Smooth muscle cell of the brain vasculature (primary cell): Measurements from ENCODE around the gene GRM7.

Source experiments
- DNase-seq: peaks from one replicate; pipeline ENCODE4 v3.0.0-alpha.2; 2012; ENCODE audit warnings: low read depth, low spot score

The GRM7 gene

DNA sequence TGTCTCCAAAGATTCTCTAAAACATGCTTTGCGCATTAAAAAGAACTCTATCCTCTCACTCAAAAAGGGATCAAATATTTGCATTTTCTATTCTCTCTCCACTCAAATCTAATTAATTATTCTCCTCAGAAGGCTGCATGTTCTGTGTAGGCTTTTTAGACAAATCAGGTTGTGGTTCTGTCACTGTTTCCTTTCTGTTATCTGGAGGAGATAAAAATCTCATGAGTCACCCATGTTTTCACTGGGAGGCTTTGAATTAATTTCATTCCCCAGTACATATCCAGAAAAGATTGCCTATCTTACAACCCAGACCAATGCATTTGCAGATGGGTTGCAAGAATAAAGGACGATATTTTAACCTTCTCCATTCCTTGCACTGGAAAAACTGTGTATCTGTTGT lies 446.5 kb downstream of the GRM7 start:
- DNase-seq: no peak

DNA sequence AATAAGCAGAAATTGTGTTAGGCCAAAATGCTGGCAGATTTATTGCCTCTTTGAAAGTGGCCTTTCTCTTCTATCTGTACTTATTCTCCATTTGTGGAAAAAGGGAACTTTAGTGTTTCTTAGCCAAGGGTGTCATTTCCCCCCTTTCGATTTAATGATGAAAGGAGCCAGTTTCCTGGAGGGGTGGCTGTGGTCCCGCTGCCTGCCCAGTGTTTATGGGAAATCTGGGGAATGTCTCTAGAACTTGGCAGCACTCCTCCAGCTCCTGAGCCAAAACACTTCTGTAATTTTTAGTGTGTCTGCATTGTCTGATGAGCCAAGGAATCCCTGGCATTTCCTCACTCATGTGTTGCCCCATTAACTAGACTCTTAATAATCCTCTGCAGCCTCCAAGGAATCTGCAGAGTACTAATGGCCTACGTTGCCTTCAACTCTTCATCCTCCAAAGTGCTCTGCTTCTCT lies 448.8 kb downstream of the GRM7 start:
- DNase-seq: no peak

DNA sequence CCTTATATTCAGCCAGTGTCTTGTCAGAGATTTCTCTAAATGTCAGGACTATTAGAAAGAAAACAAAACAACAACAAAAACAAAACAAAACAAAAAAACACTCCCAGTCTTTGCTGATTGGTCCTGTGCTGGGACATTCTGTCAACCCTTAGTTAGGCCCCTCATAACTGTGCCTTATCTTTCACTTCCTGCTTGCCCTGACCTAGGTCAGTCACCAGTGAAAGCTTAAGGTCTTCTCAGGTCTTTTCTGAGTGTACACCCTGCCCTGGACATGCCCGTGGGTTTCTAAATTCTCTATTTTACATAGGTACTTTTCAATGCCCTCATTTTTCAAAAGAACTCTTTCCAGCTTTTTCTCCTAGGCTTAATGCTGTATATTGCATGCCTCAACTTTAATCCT lies 454.1 kb downstream of the GRM7 start:
- no peak for DNase-seq

DNA sequence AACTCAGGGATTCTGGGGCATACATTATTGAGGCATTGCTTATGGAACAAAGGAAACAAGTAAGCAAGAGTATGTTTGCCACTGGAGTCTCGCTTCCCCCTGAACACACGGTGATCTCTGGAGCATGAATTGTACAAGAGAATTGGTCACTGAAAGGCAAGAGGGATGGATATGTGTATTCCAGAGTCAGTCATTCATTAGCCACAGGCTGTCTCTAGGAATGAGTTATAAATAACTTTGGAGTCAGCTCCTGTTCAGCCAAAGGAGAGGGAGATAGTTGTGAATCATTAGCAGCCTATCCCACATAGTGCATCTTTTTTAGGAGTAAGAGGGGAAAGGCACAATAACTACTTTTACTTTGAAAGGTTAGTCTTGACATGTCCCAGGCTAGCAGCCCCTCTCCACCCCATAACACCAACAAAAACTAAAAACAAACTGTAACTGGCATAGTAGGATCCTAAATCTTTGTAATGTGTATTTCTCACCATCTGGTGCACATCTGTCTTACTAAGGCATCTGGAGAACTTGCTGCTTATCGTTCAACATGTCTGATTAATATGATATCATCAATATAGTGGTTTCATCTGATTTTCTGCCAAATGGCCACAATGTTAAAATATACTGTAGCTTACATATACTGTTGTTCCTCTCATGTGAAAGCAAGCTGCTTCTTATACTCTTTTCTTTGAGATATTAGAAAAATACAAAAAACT lies 462.2 kb downstream of the GRM7 start:
- no peak for DNase-seq

DNA sequence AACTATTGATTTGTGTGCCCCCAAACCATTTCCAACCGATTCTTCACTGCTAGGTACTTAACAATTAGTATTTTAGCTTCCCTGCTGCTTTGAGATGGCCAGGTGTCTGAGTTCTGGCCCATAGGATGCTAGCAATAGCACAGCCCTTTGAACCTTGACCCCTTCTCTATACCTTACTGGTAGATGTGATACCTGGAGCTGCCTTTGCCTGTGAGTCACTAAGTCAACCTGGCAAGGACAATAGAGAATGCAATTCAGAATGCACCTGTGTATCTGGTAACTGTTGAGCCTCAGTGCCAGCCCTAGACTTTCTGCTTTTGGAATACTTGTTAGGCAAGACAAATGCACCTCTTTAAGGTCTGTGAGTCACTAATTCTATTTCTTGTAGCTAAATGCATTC lies 467.4 kb downstream of the GRM7 start:
- DNase-seq: no peak

DNA sequence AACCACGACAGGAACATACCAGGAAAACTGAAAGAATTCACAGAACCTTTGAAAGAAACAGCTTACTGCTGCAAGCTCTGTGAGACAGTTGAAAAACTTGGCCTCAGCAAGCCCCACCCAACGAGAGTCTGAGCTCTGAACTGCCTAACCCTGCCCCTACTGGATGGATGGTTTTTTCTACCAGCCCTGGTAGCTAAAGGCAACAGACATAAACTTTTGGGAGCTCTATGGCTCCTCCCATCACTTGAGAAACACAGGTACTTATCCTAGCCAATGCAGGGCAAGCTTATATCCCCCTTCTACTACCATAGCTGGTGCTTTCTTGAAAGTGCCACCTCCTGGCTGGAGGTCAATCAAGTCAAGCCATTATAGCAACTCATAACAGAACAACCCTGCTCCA lies 471.8 kb downstream of the GRM7 start:
- no peak for DNase-seq

DNA sequence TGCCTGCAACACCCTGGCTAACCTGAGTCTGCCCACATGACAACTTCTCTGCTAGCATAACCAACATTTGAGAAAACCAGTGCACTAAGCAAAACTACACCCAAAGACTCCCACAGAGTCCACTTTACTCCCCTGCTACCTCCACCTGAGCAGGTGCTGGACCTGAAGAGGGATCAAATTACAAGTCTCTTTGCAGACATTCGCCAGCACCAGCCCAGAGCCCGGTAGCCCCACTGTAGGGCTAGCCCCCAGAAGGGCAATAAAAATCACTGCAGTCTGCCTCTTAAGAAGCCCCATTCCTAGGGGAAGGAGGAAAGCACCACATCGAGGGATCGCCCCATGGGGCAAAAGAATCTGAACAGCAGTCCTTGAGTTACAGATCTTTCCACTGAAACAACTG lies 472.2 kb downstream of the GRM7 start:
- DNase-seq: no peak

DNA sequence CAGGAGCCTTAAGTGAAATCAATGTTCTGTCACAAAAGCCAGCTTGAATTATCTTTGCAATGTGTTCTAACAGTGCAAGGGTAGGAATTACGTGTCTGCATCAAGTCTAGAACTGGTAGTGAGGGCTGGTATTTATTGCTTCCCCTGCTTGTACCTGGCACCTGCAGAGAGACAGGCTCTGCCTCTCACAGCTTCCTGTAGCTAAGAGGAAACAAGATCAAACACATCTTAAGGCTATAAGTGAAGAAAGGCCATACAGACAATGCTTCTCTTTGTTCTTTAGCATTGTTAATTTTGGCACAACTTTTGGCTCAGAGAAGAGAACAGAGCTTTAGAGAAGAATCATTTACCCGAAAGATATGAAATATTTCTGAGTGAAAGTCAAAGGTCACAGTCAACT lies 479.9 kb downstream of the GRM7 start:
- no peak for DNase-seq

DNA sequence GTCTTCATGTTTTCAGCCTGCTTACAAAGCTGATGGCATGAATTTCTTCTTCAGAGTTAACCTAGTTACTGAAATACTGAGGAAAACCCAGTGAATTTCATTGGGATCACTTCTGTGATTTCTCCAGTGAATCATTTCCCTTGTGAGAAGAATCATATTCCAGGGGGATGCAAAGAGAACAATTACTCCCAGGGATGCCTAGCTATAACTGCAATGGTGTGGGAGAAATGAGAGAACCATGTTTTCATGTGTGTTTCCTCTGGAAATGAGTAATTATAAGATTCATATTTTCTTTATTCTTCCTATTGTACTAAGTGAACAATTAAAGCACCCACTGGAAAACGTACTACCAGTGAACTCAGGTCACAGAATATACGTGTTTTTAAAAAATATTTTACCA lies 485.4 kb downstream of the GRM7 start:
- DNase-seq: no peak

DNA sequence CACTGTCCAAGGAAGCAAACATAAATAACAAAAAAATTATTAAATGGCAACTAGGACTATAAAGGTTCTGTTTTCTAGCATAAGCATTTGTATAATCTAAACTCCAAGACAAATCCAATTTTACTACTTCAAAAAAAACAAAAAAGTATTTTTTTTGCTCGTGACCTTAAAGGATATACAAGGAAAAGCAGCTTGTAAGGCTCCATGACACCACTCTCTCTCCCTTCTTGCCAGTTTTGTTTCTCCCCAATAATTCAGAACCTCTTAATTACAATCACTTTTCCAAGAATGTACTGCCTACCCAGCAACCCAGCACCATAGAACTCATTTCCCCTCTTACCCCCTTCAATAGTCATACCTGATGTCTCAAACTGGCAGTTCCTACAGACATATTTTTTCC lies 496.2 kb downstream of the GRM7 start:
- no peak for DNase-seq

DNA sequence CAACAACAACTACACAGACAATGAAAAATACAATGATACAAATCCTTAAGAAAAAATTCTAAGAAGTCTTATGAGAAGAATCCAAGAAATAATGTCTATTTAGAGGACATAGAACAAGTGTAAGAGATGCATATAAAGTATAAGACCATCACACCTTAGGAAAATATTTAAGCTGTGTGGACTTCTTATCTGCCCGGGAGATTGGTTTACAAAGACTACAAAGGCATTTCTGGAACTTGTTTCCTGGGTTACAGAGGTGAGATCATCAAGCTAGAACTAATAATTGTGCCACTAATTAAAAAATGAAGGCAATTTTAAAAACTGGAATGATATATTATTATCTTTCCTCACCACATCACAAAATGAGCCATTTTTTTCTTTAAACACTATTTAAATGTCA lies 507.1 kb downstream of the GRM7 start:
- DNase-seq: no peak

DNA sequence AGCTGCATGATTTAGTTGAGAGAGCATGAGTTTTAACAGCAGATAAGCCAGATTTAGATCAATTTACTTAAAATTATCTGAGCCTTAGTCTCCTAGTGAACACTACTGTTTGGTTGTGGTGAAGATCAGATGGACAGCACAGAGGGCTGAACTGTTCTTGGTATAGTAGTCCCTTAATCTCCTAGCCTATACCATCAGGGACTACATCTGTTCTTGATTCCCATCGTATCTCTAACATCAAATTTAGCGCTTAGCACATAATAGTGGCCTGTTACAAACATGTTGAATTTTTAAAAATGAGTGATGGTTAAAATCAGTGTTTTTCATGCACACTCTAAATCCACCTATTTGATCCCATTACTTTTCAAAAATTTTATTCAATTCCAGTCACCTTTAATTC lies 507.7 kb downstream of the GRM7 start:
- DNase-seq: no peak

DNA sequence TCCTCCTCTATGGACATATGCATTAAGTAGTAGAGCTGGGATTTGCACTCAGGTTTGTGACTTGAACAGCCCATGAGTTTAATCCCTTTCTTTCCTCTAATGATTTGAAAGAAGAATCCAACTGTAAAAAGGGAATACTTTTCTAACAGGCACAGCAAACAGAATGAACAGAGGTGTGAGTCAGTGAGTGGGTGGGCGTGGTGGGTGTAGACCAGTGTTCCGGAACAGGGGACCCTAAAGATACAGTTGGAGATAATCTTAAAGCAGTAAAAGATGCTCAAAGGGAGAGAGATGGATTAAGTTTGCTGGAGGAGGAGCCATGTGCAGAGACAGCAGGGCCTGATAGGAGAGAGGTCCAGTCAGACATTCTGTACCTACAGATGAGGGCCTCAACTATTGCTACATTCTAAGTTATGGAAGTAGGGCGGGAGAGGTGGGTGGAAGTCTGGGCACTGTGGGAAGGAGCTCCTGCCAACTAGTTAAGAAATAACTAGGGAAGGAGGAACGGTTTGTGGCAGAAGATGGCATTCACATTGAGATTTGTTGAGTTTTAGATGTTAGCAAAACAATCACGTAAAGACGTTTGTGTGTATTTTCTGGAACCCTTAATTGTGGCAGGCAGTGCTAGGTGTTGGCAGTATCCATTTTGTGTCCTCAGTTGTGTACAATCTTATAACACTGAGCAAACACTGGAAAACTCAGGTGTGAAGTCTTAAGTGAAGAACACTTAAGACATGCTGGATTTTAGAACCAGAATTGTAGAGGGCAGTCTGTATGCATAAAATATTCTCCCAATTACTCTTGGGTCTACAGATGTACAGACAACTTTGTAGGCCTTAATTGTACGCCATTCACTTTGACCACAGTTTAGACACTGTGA lies 511.0 kb downstream of the GRM7 start:
- DNase-seq: no peak

DNA sequence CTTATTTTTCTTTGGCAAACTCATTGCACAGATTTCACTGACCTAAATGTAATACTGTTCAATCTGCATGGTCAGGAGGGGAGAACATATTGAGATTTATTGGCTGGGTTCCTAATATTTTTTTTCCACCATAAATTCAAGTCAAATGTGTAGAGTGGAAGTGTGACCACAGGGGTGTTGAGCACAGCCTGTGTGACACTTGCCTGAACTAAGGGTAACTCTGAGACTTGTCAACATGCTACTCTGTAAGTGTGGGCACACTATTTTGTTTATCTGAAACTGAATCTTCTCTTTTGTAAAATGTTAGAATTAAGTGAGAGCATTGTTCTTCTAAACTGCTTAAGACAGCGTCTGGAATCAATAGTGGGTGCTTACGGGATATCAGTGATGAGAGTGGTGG lies 516.2 kb downstream of the GRM7 start:
- DNase-seq: no peak

DNA sequence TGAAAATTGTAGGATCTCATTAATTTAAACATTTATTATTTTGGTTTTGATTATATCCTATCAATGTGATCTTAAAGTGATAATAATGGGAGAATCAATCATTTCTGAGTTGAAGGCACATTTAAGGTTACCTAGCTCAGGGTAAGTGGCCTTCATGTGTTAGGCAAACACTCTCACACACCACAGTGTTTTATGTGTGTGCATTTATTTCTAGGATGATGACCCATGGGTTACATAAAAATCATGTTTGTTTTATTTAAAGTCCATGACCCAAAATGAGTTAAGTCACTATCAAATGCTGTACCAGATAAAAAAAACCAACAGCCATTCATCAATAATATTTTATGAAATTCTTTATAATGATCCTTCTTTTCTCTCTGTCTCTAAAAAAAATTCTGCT lies 520.8 kb downstream of the GRM7 start:
- no peak for DNase-seq

DNA sequence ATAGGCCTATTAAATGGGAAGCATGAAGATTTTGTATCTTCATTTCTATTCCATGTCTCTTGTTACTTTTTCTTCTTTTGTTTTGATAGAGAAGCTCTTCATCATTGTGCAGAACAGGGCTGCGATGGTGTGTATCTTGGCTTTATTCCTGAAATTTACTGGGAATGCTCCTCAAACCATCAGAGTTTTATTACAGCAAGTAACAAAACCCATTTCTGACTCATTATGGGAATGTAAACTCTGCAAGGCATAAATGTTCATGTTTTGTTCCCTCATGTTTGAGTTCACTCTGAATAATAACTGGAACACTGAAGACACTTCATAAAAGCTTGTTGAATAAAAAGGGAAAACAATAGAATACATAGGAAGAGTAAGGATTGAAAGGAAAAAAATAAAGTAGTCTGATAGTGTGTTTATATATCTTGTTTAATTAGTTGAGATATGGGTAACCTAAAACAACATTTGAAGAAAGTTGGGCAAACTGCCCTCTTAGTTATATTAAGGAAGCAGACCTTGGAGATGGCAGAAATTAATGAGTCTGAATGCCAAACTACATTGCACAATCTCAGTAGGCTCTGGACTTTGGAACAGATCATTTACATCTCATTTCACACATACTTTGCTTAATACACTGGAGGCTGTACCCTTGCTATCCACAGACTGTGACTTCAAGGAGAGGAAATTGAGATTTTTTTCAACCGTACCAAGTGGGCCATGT lies 521.5 kb downstream of the GRM7 start:
- peak; percentile 39 for DNase-seq

DNA sequence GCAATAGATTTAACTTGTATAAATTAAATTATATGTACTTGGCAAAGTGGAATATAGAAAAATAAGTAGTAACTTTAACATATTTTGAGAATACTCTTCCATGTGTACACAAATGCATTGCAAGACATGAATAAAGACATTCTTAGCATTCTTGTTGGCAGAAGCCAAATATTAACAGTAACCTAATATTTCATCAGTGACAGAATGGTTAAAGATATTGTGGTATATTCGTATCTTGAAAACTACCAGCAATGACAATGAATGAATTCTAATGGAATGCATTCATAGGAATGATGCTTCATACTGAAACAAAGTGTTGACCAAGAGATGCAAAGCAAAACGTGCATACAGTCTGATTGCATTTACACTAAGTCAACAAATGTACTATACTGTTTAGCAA lies 524.7 kb downstream of the GRM7 start:
- DNase-seq: no peak

DNA sequence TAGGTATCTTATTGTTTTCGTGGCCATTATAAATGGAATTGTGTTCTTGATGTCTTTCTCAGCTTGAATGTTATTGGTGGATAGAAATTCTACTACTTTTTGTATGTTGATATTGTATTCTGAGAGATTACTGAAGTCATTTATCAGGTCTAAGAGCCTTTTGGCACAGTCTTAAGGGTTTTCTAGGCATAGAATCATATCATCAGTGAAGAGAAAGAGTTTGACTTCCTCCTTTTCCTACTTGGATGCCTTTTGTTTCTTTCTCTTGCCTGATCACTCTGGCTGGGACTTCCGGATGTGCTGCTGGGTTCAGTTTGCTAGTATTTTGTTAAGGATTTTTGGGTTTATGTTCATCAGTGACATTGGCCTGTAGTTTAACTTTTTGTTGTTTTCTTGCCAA lies 527.1 kb downstream of the GRM7 start:
- DNase-seq: no peak

DNA sequence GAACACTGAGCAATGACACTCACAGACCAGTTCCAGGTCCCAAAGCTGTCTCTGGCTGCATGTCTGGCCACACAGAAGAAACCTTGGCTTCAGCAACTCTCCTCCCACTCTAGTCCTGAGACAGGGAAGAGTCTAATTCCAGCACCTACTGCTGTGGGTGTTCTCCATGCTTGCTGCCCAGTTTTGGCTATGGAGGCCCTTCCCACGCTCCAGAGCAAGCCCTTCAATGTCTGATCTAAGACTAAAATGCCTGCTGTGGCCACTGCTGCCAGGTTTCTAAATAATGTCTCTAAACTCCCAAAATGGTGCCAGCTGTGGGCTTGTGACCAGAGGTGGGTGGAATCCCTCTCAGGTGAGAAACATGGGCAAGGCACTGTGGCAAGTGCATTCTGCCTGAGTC lies 531.3 kb downstream of the GRM7 start:
- DNase-seq: no peak

DNA sequence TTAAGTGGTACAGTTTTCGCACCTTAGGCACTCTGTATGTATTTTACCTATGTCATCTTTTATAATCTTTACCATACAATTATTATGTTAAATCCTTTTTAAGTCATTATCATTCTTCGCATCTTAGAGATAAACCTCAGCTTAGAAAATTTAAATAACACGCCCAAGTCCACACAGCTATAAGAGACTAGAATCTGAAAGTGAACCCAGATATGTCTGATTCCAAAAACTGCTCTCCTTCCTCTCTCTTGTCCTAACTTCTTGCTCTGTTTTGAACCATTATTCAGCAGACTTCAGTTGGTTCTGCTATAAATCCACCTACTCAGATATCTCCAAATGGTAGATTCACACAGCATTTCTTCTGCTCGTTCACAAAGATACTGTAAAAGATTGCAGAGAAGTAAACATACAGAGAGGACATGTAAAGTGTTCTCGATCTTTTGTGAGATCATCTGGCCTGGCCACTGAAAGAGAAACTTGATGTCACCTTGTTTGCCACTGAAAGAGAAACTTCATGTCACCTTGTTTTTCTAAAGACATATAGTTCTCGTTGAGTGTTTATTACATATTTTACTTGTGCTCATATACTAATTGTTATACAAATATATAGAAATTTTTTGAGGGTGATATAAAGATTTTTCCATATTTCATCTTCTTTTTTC lies 533.2 kb downstream of the GRM7 start:
- DNase-seq: no peak

DNA sequence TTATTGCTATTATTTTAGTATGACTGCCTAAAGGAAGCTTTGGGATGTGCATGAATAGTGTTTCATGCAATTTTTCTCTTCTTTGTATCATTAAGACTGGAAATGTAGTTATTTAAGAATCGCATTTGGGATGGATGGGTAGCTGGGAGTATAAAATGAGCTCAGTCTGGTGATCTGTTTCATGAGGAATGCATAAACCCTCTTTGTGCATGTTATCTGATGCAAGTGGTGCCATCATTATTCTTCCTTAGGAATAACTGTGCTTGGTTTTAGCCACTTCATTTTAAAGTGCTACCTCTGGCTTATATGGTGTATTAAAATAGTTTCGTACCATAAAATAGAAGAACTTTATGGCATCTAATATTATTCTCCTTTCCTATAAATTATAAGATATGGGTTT lies 535.6 kb downstream of the GRM7 start:
- no peak for DNase-seq

DNA sequence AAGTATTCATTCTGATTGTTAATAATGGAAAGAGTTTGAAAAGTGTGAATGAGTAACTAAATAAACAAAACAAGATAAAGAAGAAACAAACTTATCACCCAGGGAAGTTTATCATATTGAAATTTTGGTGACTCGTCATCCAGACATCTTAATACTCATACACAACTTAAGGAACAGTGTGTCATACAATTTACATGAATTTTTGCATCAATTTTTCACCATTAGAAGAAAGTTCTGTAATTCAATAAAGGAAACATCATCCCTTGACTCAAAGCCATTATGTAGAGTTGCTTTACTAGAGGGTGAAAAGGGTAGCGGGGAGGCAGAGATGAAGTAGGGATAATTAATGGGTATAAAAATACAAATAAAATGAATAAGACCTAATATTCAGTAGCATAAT lies 536.2 kb downstream of the GRM7 start:
- DNase-seq: no peak
